ENCODE measurements around the gene JOSD1. TPM values are rescaled to one million over a fixed set of nuclear protein-coding genes. Genes with fewer than 3 reads are reported as not detected.
A peak's percentile ranks its signal among the peaks of the same experiment; 100 is the strongest.

Gene JOSD1
- total and polyA plus RNA-seq, 2 donors (not counting 1 experiment from before 2014, with no cell fraction given) = 78.7 to 94.8 TPM

- Mint-ChIP-seq H3K9me3 (ENCODE audit: insufficient read depth) (no peaks in the 10 kb centered on the region), H3K27me3 (no peaks in the 10 kb centered on the region), H3K27ac (peak overlapping the region; percentile 98), H3K4me3 (peak overlapping the region; percentile 94), H3K4me1 (peaks cover 71% of the 10 kb centered on the region)
- peak overlapping the region; percentile 87 for H3K4me2 ChIP-seq (replicated peaks; ENCODE audit: low read depth, low read length, poor library complexity, severe bottlenecking)
- H3K79me2 ChIP-seq (ENCODE audit: control insufficient read depth, insufficient read depth, low read length) = peaks cover 64% of the 10 kb centered on the region
- H3K9me3 ChIP-seq (ENCODE audit: control extremely low read depth in 1 of 3, control insufficient read depth in 2 of 3, insufficient read depth in 1 of 3, low read length in 2 of 3) = no peaks in the 10 kb centered on the region
- under 1% methylated on average over 80 of the region's 80 CpGs for WGBS (ENCODE audit: insufficient coverage)
- H3K36me3 ChIP-seq (replicated peaks in 1 of 2; ENCODE audit: control extremely low read depth in 1 of 2, control insufficient read depth in 1 of 2, extremely low read depth in 1 of 2, insufficient read depth in 2 of 2, low read length in 1 of 2) = peaks cover 0 to 17% of the 10 kb centered on the region in 2 experiments
- H3K4me1 ChIP-seq (ENCODE audit: control insufficient read depth in 2 of 2, insufficient read depth in 2 of 2, low read length in 2 of 2) = peaks cover 51 to 54% of the 10 kb centered on the region in 2 donors
- peaks cover 53% of the 10 kb centered on the region for H4K20me1 ChIP-seq (ENCODE audit: control insufficient read depth, insufficient read depth, low read length, poor library complexity, severe bottlenecking)
- TF ChIP-seq EZH2 (IDR thresholded peaks at IDR 0.05; ENCODE audit: borderline replicate concordance, insufficient read depth, low read depth, low read length, poor library complexity, severe bottlenecking) = no peak
- TF ChIP-seq CTCF (IDR thresholded peaks at IDR 0.05) = no peak
- DNase-seq = peak; percentile 59
- H3K9ac ChIP-seq (ENCODE audit: low read length) = peak overlapping the region; percentile 90
- POLR2A ChIA-PET = interaction anchor here (0.9 to 1.5 kb wide), 4 partner anchors 26 to 525 kb away, joined by 3 to 5 read pairs (median 4); partner anchors contain the start of genes CBX6 and PLA2G6
- H3K27ac ChIP-seq (ENCODE audit: low read length in 2 of 2) = peak overlapping the region; percentile 59 to 91
- H2AFZ ChIP-seq (ENCODE audit: insufficient read depth, low read depth, low read length, poor library complexity, severe bottlenecking) = peak overlapping the region; percentile 53
- H3K4me3 ChIP-seq (ENCODE audit: control extremely low read depth in 1 of 5, extremely low read depth in 1 of 5, insufficient read depth in 1 of 5, low read depth in 2 of 5, low read length in 4 of 5) = peak overlapping the region; percentile 64 to 93 (median 88)
- CTCF ChIA-PET = interaction anchor here (0.6 to 6.6 kb wide), 6 partner anchors 18 to 133 kb away, joined by 3 to 35 read pairs (median 4); partner anchors contain the start of gene TOMM22
- no peak for ATAC-seq (ENCODE audit: low read depth)
- intact Hi-C loops (cut with micrococcal nuclease) = loop anchor here (5.0 to 10.0 kb wide), 2 partner anchors 522 to 611 kb away; partner anchors contain the start of genes PLA2G6 and RPL3
- H3K27me3 ChIP-seq (replicated peaks in 1 of 4; ENCODE audit: control extremely low read depth in 1 of 4, control insufficient read depth in 3 of 4, insufficient read depth in 4 of 4, low read length in 3 of 4) = no peaks in the 10 kb centered on the region
These were observed 5.6 kb upstream of the JOSD1 start for GRCh38 chr22:38706101-38706900.
